ENCODE results near the gene NUDT3.

DNA sequence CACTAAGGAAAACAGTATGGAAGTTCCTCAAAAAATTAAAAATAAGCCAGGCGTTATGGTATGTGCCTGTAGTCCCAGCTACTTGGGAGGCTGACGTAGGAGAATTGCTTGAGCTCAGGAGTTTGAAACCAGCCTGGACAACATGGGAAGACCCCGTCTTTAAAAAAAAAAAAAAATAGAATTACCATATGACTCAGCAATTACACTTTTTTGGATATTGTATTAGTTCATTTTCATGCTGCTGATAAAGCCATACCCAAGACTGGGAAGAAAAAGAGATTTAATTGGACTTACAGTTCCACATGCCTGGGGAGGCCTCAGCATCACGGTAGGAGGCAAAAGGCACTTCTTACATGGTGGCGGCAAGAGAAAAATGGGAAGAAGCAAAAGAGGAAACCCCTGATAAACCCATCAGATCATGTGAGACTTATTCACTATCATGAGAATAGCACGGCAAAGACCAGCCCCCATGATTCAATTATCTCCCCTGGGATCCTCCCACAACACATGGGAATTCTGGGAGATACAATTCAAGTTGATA lies 132.9 kb downstream of the NUDT3 start:
- TF ChIP-seq, protein P1, sequence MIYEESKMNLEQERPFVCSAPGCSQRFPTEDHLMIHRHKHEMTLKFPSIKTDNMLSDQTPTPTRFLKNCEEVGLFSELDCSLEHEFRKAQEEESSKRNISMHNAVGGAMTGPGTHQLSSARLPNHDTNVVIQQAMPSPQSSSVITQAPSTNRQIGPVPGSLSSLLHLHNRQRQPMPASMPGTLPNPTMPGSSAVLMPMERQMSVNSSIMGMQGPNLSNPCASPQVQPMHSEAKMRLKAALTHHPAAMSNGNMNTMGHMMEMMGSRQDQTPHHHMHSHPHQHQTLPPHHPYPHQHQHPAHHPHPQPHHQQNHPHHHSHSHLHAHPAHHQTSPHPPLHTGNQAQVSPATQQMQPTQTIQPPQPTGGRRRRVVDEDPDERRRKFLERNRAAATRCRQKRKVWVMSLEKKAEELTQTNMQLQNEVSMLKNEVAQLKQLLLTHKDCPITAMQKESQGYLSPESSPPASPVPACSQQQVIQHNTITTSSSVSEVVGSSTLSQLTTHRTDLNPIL (CRISPR knock-in tag; IDR thresholded peaks at IDR 0.05; ENCODE audit: low read depth) = no peak
- no peak for TF ChIP-seq ZFP30 (CRISPR knock-in tag; IDR thresholded peaks at IDR 0.05)
- TF ChIP-seq ARNTL (CRISPR knock-in tag; IDR thresholded peaks at IDR 0.05; ENCODE audit: borderline replicate concordance, low read depth) = no peak
- no peak for TF ChIP-seq PPARA (CRISPR knock-in tag; IDR thresholded peaks at IDR 0.05; ENCODE audit: borderline replicate concordance)

All from SK-N-SH treated with all-trans-retinoic acid at 6 μM for 48 hours (cell line).